Measurements from ENCODE around the gene BTBD19.
A peak's percentile ranks its signal among the peaks of the same experiment; 100 is the strongest.
"Not testable (repeated sequence)": the region's sequence is repeated elsewhere in the genome, so short reads cannot be mapped to it uniquely, and the experiment has no call there.

BTBD19 gene

DNA sequence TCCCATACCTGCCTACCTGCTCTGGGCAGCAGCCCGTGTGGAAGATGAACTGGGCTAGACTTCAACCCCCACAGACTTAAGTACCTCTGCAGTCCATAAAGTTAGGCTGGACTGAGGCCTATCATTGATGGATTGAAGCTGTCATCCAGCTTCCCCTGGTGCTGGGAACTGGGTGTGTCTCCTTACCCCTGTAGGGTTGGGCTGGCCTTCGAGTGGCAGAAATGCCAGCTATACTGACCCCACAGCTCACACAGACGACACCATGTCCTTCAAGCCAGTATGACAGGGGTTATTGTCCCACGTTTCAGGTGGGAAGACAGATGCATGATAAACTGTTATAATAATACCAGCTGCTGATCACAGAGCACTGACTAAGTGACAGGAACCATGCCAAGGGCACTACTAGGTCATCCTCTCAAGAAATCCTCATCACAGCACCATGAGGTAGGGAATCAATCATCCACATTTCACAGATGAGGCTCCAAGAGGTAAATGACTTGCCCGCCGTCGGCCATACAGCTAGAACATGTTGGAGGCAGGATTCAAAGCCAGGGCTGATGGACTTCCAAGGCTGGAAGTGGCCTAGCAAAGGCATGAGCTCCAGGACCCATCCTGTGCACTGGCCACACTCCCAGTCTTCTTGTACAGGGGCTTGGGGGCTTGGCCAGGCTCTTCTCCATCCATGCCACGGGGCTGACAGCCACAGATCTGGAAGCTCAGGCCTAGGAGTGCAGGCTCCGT, 20.0 kb upstream of the BTBD19 start, which contains the start of gene BEST4:
Gene BEST4 (minus strand): TSS at position 51 of the 741 bp plus-strand sequence. CDS start 465 bp downstream, outside the sequence.
- DNase-seq = no peak

DNA sequence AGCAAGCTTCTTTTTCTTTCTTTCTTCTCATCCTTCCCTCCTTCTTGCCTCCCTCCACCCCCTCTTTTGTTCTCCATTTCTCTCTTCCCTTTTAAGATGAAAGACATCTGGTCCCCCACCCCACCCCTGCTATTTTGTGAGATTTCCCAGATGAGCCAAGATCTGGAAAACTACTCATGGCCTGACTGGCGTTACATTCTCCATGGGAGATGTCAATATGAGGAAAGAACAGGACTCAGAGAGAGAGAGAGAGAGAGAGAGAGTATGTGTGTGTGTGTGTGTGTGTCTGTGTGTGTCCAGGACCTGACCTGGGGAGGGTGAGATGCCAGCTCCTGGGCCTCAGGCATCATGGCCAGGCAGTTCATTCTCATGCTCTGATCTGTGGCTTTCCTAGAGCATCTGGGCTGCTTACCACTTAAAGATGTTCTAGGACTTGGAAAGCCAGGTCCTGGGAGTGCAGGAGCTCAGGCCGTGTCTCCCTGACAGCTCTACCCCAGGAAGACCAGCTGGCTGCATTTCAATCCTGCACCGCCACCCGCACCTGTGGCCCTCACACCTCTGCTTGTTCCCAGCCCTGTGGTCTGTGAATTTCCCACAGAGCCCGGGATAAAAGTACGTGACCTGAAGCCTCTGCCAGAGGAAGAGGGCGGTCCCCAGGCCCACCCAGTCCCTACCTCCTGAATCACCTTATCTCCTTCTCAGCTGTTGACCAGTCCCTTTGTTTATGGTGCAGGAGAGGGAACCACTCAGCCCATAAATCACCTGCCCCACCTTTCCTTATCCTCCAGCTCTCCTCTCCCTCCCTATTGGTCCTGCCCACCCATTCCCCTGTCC, 17.1 kb upstream of the BTBD19 start:
- DNase-seq = no peak

DNA sequence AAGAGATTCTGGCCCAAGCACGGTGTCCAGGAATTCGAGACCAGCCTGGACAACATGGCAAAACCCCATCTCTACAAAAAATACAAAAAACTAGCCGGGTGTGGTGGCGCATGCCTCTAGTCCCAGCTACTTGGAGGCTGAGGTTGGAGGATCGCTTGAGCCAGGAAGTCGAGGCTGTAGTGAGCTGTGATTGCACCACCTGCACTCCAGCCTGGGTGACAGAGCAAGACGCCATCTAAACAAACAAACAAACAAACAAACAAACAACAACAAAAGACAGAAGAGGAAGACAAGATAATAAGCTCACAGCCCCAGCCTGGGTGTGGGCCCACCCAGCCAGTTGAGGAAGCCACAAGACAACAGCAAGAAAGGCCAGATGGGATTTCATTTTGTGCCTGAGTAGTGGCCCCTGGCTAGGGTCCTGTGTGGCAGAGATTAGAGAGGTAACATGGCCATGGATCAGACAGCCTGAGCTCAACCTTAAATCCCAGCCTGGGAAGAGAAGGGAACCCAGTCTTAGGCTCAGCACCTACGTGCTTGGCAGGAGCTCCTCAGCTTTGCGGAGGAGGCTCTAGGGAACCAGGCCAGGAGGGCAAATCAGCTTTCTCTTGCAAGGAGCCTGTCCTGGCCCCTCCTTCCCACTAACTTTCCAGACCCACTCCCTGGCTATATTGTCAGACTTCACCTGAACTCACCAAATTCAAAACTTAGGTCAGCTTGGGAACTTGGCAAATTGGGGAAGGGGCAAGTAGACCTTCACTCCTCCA, 15.4 kb upstream of the BTBD19 start:
- DNase-seq = no peak

DNA sequence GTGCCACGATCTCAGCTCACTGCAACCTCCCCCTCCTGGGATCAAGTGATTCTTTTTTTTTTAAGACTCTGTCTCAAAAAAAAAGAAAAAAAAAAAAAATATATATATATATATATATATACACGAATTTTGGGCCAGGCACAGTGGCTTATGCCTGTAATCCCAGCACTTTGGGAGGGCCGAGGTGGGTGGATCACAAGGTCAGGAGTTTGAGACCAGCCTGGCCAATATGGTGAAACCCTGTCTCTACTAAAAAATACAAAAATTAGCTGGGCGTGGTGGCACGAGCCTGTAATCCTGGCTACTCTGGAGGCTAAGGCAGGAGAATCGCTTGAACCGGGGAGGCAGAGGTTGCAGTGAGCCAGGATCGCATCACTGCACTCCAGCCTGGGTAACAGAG, 10.4 kb upstream of the BTBD19 start:
- not testable (repeated sequence) for DNase-seq

DNA sequence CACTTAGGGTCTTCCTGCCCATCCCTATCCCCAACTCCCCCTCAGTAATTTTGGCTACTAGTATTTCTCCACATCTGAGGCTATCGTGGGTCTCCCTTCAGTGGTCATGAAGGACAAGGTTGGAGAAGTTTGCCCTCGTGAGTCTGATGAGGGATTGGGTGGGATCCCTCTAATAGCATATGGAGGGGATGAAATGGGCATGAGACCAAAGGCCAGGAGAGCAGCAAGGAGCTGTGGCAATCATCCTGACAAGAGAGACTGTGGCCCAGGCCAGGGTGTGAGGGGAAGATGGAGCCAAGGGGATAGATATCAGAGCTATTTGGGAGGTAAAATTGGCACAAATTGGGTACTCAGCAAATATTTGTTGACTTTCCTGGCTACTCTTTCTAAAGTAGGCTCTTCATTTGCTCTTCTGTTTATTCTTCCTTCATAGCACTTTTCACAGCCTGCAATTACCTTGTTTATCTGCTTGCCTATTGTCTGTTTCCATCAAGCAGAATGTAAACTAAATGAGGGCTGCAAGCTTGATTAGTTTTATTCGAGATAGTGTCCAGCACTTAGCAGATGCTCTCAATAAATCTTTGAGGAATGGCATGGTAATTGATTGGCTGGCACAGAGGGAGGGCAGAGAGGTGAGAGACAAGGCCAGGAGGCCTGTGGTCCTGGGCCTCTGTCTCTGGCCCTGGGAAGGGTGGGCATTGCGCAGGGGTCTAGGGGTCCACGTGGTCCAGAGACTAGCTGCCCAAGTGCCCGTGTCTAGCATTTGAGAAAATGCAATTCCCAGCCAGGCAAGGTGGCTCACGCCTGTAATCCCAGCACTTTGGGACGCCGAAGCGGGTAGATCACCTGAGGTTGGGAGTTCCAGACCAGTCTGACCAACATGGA, 9.6 kb upstream of the BTBD19 start:
- no peak for DNase-seq

DNA sequence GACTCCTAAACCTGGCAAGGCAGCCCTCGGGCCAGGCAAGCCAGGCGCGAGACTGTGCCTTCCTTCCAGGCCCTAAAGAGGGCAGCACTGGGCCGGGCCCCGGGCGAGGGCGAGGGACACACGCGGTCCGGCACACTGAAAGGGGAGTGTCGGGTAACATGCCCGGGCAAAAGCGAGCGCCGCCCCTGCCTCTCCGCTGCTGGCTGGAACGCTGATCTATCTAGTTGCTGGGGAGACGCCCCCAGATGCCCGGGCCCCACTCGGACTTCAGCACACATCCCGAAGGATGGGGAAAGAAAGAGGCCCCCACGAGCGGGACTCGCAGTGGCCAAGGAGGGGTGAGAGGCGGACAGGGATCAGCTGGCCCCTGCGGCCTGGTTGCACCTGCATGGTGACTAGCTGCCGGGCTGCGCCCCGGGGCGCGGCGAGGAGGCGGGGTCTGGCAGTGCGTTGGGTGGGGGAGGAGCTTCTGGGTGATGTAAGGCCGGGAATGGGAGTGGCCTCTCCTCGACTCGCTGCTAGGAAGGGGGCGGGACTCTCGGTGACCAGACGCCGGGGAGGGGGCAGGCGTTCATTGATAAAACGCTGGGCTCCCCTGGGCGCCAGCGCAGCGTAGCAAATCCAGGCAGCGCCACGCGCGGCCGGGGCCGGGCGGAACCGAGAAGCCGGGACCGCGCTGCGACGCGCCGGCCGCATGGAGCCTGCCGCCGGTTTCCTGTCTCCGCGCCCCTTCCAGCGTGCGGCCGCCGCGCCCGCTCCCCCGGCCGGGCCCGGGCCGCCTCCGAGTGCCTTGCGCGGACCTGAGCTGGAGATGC, 8.3 kb upstream of the BTBD19 start, which contains the start of gene PLK3:
Gene PLK3 (plus strand): TSS at position 608 of the 815 bp plus-strand sequence. CDS start 87 bp downstream, at position 695.
- DNase-seq = peak; percentile 93 to 95

DNA sequence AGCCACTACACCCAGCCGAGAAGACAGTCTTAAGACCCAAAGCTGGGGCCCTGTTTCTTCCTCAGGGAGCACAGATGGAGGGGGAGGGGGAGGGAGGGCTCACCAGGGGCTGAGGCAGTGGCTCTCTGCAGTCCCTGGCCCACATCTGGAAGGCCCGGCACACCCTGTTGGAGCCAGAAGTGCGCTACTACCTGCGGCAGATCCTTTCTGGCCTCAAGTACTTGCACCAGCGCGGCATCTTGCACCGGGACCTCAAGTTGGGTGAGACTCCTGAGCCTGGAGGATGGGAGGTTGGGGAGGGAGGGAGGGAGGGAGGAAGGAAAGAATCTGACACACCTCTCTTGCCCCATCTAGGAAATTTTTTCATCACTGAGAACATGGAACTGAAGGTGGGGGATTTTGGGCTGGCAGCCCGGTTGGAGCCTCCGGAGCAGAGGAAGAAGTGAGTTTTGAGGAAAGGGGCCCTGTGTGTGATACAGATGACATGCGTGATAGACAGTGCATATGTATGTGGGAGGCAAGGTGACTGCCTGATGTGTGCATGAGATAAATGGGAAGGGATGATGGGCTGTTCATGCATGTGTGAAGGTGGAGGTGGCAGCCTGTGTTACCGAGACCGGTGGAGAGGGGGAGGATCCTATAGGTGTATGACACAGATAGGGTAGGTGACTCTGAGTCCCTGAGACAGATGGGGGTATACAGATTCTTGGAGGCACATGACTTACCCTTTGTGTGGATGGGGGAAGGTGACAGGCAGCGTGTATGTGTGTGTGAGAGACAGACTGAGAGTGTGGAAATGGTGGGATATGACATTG, 6.6 kb upstream of the BTBD19 start:
- no peak for DNase-seq

DNA sequence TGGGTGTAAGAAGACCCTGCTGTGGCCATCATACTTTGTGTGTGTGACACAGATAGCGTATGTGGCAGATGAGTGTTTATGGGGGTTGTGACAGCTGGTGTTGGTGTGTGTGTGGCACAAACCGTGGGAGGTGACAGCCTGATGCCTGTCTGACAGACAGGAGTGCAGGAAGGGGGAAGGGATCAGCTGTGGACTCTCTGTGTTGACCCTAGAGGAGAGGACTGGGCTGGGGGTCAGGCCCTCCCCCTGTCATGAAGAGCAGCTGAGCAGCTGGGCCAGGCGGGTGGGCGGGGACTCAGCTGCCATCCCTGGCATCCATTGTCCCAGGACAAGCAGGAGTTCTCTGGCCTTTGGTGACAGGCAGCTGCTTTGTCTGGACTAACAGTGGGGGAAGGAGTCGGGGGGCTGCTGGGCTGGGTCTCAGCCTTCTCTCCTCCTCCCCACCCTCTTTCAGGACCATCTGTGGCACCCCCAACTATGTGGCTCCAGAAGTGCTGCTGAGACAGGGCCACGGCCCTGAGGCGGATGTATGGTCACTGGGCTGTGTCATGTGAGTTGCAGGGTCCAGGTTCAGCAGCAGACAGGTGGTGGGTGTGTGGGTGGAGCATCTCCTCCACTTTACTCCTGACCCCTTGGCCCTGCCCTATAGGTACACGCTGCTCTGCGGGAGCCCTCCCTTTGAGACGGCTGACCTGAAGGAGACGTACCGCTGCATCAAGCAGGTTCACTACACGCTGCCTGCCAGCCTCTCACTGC, 5.8 kb upstream of the BTBD19 start:
- no peak for DNase-seq

DNA sequence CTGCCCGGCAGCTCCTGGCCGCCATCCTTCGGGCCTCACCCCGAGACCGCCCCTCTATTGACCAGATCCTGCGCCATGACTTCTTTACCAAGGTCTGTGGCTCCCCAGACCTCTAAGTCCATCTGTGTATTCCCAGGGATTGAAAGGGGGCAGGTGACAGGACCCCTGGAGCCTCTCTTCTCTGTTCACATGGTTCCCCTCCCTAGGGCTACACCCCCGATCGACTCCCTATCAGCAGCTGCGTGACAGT, 5.3 kb upstream of the BTBD19 start:
- DNase-seq = no peak

DNA sequence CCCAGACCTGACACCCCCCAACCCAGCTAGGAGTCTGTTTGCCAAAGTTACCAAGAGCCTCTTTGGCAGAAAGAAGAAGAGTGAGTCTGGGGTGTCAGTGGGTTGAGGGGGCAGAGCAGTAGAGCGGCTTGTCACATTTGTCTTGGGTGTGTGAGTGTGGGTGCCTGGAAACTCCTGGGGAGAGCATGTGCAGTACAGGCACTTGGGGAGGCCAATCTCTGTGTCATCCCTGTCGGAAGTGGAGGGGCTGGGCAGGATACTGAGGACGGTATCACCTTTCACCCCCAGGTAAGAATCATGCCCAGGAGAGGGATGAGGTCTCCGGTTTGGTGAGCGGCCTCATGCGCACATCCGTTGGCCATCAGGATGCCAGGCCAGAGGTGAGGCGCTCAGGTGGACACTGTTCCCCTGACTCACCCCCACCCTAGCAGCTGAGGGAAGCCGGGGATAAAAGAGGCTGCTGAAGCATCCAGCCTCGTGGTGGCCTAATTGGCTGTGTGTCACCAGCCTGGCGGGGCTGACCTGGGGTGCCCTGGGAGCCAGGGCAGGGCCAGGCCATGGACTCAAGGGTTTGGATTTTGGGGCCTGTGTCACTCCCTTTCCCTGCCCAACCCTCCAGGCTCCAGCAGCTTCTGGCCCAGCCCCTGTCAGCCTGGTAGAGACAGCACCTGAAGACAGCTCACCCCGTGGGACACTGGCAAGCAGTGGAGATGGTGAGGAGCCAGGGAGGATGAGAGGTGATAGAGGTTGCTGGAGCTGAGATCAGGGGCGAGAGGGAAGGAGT, 4.8 kb upstream of the BTBD19 start:
- no peak for DNase-seq

DNA sequence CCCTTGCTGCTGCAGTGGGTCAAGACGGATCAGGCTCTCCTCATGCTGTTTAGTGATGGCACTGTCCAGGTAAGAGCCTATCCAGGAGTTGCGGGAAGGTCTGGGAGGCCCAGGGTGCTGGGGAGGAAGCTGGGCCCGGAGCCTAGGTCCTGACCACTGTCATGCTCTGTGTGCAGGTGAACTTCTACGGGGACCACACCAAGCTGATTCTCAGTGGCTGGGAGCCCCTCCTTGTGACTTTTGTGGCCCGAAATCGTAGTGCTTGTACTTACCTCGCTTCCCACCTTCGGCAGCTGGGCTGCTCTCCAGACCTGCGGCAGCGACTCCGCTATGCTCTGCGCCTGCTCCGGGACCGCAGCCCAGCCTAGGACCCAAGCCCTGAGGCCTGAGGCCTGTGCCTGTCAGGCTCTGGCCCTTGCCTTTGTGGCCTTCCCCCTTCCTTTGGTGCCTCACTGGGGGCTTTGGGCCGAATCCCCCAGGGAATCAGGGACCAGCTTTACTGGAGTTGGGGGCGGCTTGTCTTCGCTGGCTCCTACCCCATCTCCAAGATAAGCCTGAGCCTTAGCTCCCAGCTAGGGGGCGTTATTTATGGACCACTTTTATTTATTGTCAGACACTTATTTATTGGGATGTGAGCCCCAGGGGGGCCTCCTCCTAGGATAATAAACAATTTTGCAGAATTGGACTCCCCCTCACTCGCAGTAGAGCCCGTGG, 2.9 kb upstream of the BTBD19 start:
- DNase-seq = no peak

DNA sequence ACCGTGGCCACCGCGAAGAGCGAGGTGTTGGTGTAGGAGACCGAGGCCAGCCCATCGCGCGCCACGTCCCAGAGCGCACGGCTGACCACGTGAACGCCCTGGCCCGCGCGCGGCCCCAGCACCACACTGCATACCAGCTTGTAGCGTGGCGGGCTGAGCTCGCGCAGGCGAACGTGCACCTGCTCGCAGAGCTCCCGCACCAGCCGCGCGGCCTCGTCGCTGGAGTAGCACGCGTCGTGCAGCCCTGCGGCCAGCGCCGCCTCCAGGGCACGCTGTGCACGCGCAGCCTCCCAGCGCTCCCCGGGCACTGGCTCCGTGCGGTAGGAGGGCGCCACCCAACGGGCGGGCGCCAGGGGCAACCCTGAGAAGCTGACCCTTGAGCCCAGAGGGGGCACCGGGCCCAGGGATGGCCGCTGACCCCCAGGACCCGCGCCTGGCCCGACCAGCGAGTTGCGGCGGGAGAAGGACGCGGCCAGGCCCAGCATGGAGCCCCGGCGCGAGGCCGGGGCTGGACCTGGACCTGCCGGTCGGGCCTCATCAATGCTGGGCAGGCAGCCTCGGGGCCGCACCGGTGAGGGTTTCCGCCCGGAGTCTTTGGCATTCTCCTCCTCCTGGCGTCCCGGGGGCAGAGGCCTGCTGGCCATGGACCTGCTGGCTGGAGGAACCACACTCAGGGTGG, 2.2 kb upstream of the BTBD19 start:
- no peak for DNase-seq

DNA sequence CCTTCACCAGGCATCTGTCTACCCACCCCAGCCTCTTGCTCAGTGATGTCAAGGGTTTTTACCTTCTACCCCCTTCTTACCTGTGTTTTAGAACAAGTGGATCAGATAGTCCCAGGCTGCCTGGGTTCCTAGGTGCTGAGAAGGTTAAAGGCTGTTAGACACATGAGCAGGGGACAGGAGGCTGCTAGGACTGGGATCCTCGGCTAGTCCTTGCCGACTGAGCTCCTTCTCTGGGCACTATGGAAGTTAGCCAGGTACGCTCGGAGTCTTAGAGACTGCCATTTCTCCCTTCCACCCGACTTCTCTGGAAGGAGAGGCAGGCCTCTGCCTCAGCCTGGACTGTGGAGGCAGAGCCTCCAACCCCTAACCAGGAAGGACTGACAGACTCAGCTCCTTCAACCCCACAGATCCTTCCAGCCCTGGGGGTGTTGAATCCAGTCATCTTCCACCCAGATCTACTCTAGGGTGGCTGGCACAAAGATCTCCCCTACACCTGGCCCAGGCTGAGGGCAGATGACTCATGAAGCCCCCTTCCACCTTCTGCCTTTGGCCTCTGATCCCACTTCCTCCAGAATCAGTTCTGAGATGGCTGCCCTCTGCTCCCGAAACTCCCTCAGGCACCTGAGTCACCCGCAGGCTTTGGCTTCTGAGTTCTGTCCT, 1.5 kb upstream of the BTBD19 start, which contains the start of gene DYNLT4:
Gene DYNLT4 (minus strand): TSS at position 648 of the 660 bp plus-strand sequence. CDS start 683 bp downstream, outside the sequence.
- no peak for DNase-seq

DNA sequence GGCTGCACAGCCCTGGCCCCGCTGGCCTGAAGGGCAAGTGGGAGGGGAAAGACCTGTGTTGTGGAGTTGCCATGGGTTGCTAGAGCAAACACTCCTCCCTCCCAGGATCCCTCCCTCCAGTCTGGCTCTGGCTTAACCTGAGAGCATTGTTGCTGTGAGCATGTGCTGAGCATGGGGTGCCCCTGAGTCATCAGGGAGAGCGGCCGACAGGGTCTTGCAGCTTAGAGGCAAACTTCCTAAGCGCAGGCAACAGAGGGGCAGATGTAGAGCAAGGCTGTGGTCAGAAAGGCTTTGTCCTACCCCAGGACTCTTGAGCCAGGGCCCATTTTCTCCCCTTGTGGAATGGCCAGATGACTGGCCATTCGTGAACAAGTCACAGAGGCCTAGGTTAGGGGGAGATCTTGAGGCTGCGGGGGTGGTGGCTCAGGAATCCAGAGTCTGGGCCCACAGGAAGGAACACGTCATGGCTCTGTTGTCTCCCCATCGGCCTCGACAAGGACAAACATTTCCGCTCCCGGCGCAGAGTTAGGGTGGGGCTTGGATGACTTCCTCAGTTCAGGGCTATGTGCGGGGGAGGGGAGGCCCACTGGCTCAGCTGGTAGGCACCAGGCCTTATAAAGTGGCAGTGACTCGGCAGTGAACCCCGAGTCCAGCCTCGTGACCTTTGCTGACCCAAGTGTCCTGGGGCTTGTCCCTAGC, 810 bp upstream of the BTBD19 start:
- DNase-seq = peak; percentile 89 to 90

DNA sequence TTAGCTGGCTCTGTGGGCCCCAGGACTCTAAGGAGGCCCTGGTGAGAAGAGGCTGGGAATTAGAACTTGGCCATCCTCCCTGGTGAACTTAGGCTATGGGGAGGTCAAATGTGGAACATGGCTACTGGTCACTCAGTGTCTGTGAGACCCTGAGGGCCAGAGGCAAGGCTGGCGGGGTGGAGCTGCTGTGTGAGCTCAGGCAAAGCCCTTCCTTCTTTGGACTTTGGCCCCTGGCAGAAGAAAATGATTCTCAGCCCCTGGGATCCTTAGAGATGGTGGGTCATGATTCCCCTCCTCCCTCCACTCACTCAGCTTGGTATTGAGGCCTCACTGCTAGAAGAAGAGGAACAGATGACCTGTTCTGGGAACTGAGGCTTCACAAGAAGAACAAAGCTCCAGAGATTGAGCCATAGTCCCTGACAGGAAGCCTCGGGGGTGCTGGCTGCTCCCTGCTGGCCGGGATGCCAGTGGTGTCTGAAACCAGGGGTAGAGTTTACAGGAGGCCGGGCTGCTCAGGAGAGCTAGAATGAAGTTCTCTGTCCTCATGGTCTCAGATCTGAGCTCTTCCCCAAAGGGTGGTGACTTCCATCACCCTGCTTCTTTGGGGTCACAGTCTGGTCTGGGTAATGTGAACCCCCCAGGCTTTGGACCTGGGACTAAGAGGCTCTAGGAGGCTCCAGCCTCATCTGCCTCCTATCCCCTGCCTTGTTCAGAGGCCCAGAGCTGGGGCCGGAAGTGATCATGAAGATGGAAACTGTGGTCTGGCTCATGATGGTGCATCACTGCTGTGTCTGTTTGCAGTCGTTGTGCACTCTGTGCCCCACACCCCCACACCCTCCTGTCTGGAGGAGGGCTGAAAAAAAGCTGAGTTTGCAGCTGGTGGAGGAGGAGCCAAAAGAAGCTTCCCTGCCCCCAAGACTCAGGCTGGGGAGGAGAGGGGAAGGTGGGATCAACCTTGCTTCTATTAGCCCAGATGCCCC, 905 bp downstream of the BTBD19 start:
- DNase-seq = no peak
